HG02943 (cell line): ENCODE data around the gene RANBP1.

Experiments used
- ATAC-seq: cut with Tn5 transposase; IDR thresholded peaks from one replicate; pipeline ENCODE4 v1.9.1; 2021; ENCODE audit warnings: mild to moderate bottlenecking, low read depth, moderate library complexity; ENCODE audit not compliant: unreplicated experiment

The RANBP1 gene

GRCh38 chr22:20133930-20134549 is 18.1 kb downstream of the RANBP1 start:
- ATAC-seq = no peak

GRCh38 chr22:20135265-20135664 is 19.4 kb downstream of the RANBP1 start:
- no peak for ATAC-seq

DNA sequence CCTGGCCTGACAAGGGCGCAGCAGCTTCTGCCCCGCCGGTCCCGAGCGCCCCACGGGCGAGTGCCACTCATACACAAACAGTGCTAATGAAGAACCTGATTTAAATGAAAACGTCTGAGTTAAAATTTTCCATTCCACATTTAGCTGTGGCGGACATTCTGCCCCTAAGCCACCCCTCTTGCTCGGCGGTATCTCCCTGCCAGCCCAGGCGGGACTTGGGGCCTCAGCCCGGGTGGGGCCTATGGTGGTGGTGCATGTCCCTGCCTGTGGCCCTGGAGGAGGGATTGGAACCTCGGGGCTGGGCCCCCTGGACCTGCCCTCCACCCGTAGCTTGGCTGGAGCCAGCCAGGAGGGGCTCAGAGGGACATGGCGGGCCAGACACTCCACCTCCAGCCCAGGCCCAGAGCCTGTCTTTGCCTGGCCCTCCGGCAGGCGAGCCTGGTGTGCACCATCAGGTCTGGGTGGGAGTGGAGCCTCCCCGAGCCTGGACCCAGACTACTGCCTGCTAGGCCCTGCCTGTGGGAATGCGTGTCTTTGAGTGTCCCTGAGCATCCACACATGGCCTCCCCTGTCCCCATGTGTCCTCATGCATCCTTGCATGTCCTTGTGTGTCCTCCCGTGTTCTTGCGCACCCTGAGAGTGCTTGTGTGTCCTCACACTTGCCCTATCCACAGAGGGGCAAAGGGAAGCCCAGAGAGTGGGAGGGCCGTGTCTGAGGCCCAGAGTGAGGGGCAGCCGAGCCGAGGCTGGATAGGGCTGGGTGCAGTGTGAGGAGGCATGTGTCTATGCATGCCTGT is 20.1 kb downstream of the RANBP1 start:
- ATAC-seq = no peak

- ATAC-seq = no peak
Measured at GRCh38 chr22:20136603-20136873, 20.6 kb downstream of the RANBP1 start.

- ATAC-seq = no peak
Measured at GRCh38 chr22:20137113-20137512, 21.2 kb downstream of the RANBP1 start.

- no peak for ATAC-seq
Measured at GRCh38 chr22:20137671-20138416, 21.9 kb downstream of the RANBP1 start.

GRCh38 chr22:20138417-20138738 is 22.5 kb downstream of the RANBP1 start:
- ATAC-seq = no peak

DNA sequence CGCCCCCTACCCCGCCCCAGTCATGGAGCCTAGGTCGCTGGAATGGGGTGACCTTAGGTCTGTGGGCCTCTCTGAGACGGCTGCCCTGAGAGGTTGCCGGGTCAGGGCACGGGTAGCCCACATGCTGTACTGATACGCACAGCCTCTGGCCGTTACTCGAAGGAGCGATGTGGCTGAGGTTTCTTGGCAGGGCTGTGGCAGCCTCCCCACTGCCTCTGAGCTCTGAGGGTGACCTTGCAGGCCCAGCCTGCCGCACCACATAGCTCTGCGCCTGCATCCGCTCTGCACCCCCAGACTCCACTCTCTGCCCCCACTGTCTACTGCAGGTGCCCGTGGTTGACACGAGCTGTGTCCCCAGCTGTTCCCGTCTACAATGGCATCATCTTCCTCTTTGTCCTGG is 23.0 kb downstream of the RANBP1 start:
- no peak for ATAC-seq

GRCh38 chr22:20139391-20140106 is 23.6 kb downstream of the RANBP1 start:
- ATAC-seq = no peak

DNA sequence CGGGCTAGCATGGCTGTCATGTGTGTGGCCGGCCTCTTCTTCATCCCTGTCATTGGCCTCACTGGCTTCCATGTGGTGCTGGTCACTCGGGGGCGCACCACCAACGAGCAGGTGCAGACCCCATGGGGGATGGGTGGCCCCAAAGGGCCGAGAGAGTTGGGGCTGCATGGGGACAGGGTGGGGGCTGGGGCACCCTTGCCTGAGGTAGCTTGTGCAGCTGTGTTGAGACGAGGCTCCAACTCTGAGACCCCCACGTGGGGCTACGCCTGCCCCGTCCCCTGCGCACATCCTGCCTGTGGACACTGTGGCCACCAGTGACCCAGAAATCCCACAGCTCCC is 24.2 kb downstream of the RANBP1 start:
- no peak for ATAC-seq

DNA sequence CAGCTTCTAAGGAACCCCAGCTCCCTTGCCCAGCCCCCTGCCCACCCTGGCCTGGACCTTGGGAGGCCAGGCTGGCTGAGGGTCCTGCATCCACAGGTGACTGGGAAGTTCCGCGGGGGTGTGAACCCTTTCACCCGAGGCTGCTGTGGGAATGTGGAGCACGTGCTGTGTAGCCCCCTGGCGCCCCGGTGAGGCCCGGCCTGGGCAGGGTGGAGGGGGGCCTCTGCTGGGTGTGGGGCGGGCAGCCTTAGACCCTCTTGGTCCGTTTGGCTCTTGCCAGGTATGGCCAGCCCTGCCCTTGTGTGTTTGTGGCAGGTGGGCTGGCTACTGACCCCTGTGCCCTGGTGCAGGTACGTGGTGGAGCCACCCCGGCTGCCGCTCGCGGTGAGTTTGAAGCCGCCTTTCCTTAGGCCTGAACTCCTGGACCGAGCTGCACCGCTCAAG is 24.6 kb downstream of the RANBP1 start:
- ATAC-seq = no peak

GRCh38 chr22:20141186-20142077 is 25.5 kb downstream of the RANBP1 start:
- no peak for ATAC-seq

- no peak for ATAC-seq
Measured at GRCh38 chr22:20142711-20143621, 27.1 kb downstream of the RANBP1 start.

DNA sequence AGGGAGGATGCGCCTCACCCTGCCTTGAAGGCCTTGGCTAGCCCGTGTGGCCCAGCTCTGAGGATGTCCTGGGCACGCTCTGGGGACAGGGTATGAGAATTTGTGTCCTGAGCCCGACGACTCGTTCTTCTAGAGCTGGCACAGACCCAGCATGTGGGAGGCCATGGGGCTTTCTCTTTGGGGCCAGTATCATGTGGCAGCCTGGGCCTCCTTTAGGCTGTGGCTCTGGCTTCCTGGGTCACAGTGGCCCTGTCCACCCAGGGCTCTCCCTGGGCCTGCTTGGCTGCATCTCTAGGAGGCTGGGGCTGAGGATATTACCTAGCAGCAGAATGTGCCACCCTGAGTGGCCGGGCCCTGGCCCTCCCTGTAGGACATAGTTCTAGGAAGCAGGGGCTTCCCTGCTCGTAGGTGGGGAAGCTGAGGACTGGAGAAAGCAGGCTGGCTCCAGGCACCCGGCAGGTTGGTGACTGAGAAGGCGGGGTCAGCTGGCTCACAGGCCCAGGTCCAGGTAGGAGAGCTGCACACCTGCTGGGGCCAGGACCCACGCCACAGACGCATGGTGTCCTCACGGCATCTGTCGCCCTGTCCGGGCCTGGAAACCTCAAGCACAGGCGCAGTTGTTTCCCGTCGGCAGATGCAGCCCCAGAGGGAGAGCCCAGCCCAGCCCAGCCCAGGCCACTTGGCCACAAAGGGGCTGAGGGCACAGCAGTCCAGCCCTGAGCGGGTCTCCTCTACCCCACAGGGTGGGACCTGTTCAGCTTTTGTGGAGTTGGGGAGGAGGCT is 28.2 kb downstream of the RANBP1 start:
- no peak for ATAC-seq

DNA sequence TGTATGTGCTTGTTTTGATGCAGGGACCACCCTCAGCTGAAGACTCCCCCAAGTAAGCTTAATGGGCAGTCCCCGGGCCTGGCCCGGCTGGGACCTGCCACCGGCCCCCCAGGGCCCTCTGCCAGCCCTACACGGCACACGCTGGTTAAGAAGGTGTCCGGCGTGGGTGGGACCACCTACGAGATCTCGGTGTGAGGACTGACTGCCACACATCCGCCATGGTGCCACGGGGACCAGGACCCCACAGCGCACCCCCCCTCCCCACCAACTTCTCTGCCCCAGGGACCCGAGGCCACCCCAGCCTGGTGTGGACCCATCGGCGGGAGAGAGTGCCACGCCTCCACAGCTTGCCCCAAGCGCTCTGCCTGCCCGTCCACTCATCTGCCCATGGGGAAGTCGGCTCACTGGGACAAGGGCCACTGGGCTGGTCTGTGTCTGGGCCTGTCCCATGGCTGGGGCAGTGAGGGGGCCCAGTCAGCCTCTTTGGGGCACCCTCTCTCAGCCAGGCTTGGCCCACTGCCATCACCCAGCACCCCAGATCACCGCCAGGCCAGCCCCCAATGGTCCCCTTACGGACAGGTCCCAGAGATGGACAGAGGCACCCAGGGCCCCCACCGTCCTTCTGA is 29.4 kb downstream of the RANBP1 start:
- ATAC-seq = no peak

DNA sequence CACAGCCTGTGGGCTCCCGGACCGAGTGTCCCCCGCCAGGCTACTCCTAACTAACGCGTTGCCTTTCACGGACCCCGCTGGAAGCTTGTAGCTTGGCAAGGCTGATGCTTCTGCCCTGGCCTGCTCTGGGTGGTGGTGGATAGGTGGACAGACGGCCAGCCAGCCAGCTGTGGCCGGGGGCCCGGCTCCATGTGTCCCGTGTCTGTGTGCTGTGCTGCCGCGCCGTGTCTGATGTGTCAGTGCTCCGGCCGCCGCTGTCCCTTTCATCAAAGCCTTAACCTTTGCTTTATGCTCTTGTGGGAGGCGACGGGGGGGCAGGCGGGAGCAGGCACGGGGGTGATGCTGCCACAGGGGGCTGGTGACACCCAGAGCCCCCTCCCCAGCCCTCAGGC is 29.9 kb downstream of the RANBP1 start:
- ATAC-seq = no peak

- no peak for ATAC-seq
Measured at GRCh38 chr22:20146777-20147176, 30.9 kb downstream of the RANBP1 start.
